Measurements from ENCODE around the gene RBM33.

DNA sequence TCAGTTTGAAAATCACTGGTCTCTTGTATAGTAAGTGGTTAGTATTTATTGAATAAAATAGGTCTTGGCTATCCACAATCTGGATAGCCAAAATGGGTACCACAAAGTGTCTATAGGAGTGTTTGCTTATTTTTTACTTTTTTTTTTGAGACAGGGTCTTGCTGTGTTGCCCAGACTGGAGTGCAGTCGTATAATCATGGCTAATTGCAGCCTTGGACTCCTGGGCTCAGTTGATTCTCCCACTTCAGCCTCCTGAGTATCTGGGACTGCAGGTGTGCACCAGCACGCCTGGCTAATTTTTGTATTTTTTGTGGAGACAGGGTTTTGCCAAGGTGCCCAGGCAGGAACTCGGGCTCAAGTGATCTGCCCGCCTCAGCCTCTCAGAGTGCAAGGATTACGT lies 2.8 kb downstream of the RBM33 start:
- TF ChIP-seq, protein P1, sequence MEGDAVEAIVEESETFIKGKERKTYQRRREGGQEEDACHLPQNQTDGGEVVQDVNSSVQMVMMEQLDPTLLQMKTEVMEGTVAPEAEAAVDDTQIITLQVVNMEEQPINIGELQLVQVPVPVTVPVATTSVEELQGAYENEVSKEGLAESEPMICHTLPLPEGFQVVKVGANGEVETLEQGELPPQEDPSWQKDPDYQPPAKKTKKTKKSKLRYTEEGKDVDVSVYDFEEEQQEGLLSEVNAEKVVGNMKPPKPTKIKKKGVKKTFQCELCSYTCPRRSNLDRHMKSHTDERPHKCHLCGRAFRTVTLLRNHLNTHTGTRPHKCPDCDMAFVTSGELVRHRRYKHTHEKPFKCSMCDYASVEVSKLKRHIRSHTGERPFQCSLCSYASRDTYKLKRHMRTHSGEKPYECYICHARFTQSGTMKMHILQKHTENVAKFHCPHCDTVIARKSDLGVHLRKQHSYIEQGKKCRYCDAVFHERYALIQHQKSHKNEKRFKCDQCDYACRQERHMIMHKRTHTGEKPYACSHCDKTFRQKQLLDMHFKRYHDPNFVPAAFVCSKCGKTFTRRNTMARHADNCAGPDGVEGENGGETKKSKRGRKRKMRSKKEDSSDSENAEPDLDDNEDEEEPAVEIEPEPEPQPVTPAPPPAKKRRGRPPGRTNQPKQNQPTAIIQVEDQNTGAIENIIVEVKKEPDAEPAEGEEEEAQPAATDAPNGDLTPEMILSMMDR (optimal IDR thresholded peaks at IDR 0.05 in 1 of 3, IDR thresholded peaks at IDR 0.05 in 1 of 3, conservative IDR thresholded peaks at IDR 0.05 in 1 of 3; ENCODE audit: extremely low read depth in 1 of 3, insufficient read depth in 2 of 3, low read length in 3 of 3): no peak
- no peak for TF ChIP-seq EZH2 (IDR thresholded peaks at IDR 0.05; ENCODE audit: low read length)
